GM23248 (cell line): ENCODE data around the gene TNIK.

Experiments
- EZH2 ChIP-seq: fragments of 200-600 bp; sonication (generic); IDR thresholded peaks from 2 replicates; pipeline ENCODE4 v1.6.1; 2018; ENCODE audit warnings: antibody characterized with exemption, mild to moderate bottlenecking; ENCODE audit not compliant: insufficient read depth, poor library complexity, severe bottlenecking
- EZH2phosphoT487 ChIP-seq: fragments of 200-600 bp; sonication (generic); IDR thresholded peaks from 2 replicates; pipeline ENCODE4 v1.6.1; 2018; ENCODE audit warnings: antibody characterized with exemption, moderate library complexity, mild to moderate bottlenecking, low read depth; ENCODE audit not compliant: insufficient read depth

DNA sequence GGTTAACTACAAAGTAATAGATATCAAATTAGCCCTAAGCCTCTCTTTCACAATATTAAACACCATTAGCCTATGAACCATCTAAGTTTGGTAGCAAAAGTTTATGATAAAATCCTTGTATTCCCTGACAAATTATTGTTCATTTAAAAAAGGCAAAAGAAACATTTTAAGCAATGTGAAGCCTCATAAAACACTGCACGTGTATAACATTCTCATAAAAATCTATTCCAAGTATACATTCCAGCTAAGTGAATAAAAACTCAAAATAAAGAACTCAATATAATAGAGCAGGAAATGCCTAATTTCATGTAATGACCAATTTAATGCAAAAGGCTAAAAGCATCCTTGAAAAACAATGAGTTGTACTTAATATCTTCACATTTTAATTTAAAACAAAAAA is 27.7 kb downstream of the TNIK start:
- TF ChIP-seq EZH2 (no peak), EZH2phosphoT487 (no peak)
